ENCODE measurements around the gene THRA.

DNA sequence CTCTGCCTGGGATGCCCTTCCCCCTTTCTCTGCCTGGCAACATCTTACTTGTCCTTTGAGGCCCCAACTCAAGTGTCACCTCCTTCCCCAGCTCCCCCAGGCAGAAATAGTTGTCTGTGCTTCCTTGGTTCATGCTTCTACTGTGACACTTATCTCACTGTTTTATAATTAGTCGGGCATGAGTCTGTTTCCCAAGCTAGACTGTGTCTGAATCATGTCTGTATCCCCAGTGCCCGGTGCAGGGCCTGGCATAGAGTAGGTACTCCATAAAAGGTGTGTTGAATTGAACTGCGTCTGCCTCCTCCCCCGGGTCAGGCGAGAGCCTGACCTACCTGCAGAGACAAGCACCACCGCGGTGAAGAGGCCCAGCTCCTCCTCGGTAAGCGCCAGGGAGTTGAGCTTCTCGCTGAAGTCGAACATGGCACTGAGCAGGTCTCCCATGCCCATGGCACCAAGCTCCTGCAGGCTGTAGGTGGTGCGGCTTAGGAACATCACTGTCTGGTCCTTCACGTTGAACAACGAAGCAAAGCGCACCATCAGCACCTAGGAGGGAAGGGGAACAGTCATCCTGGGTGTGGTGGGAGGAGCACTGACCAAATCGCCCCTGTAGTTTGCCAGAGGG is 30.9 kb downstream of the THRA start:
- TF ChIP-seq, protein P1, sequence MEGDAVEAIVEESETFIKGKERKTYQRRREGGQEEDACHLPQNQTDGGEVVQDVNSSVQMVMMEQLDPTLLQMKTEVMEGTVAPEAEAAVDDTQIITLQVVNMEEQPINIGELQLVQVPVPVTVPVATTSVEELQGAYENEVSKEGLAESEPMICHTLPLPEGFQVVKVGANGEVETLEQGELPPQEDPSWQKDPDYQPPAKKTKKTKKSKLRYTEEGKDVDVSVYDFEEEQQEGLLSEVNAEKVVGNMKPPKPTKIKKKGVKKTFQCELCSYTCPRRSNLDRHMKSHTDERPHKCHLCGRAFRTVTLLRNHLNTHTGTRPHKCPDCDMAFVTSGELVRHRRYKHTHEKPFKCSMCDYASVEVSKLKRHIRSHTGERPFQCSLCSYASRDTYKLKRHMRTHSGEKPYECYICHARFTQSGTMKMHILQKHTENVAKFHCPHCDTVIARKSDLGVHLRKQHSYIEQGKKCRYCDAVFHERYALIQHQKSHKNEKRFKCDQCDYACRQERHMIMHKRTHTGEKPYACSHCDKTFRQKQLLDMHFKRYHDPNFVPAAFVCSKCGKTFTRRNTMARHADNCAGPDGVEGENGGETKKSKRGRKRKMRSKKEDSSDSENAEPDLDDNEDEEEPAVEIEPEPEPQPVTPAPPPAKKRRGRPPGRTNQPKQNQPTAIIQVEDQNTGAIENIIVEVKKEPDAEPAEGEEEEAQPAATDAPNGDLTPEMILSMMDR (conservative IDR thresholded peaks at IDR 0.05; ENCODE audit: low read length): no peak
- TF ChIP-seq EZH2phosphoT487 (IDR thresholded peaks at IDR 0.05; ENCODE audit: borderline replicate concordance): no peak

Measured in Loucy (cell line).